Caki2 (cell line): Measurements from ENCODE around the gene PDCD5. TPM values are rescaled to one million over a fixed set of nuclear protein-coding genes. Genes with fewer than 3 reads are reported as not detected.
"Not testable (repeated sequence)": the region's sequence is repeated elsewhere in the genome, so short reads cannot be mapped to it uniquely, and the experiment has no call there.

Experiments used
- DNase-seq: peaks from one replicate; pipeline ENCODE4 v3.0.0-alpha.2; 2015; ENCODE audit warnings: low read depth
- in situ Hi-C: cut with HindIII; loops from 2 replicates; pipeline ENCODE4 v1.10.0; 2016; ENCODE audit warnings: low sequenced_read_pairs, low pct_unique_long_range_greater_than_20kb, mixed read lengths
- total RNA-seq: library from RNA; depleted of rRNA; stranded (reverse); fragments of >200 nt; shearing (Covaris generic); gene quantifications from 2 replicates; pipeline ENCODE4 v1.2.3, GENCODE V29; 2014; ENCODE audit warnings: low replicate concordance

PDCD5 gene
- total RNA-seq, 1 experiment from 2014 or later, result 134 TPM

- in situ Hi-C loops, DNase-seq: not testable (repeated sequence)
These were observed 9.4 kb upstream of the PDCD5 start for GRCh38 chr19:32571471-32572075.

GRCh38 chr19:32572700-32573491 is 8.1 kb upstream of the PDCD5 start:
- in situ Hi-C loops, DNase-seq: not testable (repeated sequence)

GRCh38 chr19:32573492-32573794 is 7.5 kb upstream of the PDCD5 start:
- in situ Hi-C loops, result no loop called here
- DNase-seq, result no peak

- no peak for DNase-seq
- in situ Hi-C loops, result no loop called here
These were observed 4.2 kb upstream of the PDCD5 start for GRCh38 chr19:32576790-32577189.

- no peak for DNase-seq
- in situ Hi-C loops, result no loop called here
These were observed 563 bp upstream of the PDCD5 start for GRCh38 chr19:32580353-32580900.

GRCh38 chr19:32581705-32582179 is 752 bp downstream of the PDCD5 start:
- no peak for DNase-seq

GRCh38 chr19:32587747-32588504 is 6.9 kb downstream of the PDCD5 start:
- DNase-seq, in situ Hi-C loops: not testable (repeated sequence)

More at GRCh38 chr19:32581705-32582179, 752 bp downstream of the PDCD5 start:
- in situ Hi-C loops, result no loop called here

- no peak for DNase-seq
- in situ Hi-C loops, result no loop called here
These were observed 13.0 kb downstream of the PDCD5 start for GRCh38 chr19:32594021-32594420.

- in situ Hi-C loops, result no loop called here
- no peak for DNase-seq
These were observed 14.5 kb downstream of the PDCD5 start for GRCh38 chr19:32595491-32595890.

GRCh38 chr19:32598022-32598421 is 17.0 kb downstream of the PDCD5 start:
- in situ Hi-C loops, result no loop called here
- DNase-seq, result no peak

- DNase-seq, result no peak
- in situ Hi-C loops, result no loop called here
These were observed 18.3 kb downstream of the PDCD5 start for GRCh38 chr19:32599258-32599657.

GRCh38 chr19:32599736-32600157 is 18.8 kb downstream of the PDCD5 start:
- peak; percentile 38 for DNase-seq

GRCh38 chr19:32603961-32604360 is 23.0 kb downstream of the PDCD5 start:
- no peak for DNase-seq
- in situ Hi-C loops, result no loop called here

More at GRCh38 chr19:32599736-32600157, 18.8 kb downstream of the PDCD5 start:
- in situ Hi-C loops, result no loop called here

- in situ Hi-C loops, result no loop called here
- DNase-seq, result no peak
These were observed 24.6 kb downstream of the PDCD5 start for GRCh38 chr19:32605544-32605943.

- in situ Hi-C loops, result no loop called here
- no peak for DNase-seq
These were observed 25.3 kb downstream of the PDCD5 start for GRCh38 chr19:32606289-32606688.

- in situ Hi-C loops, result no loop called here
- no peak for DNase-seq
These were observed 26.5 kb downstream of the PDCD5 start for GRCh38 chr19:32607479-32607878.

GRCh38 chr19:32611161-32611560 is 30.2 kb downstream of the PDCD5 start:
- in situ Hi-C loops, result no loop called here
- DNase-seq, result no peak

- DNase-seq, result no peak
- in situ Hi-C loops, result no loop called here
These were observed 32.0 kb downstream of the PDCD5 start for GRCh38 chr19:32613008-32613407.

- in situ Hi-C loops, result no loop called here
- no peak for DNase-seq
These were observed 33.9 kb downstream of the PDCD5 start for GRCh38 chr19:32614916-32615315.
